ENCODE results near the gene ADD2. TPM values are rescaled to one million over a fixed set of nuclear protein-coding genes. Genes with fewer than 3 reads are reported as not detected.
A peak's percentile ranks its signal among the peaks of the same experiment; 100 is the strongest.

ADD2 gene
- total RNA-seq, 1 donor from 2014 or later = not detected

- peak; percentile 27 for TF ChIP-seq CTCF (IDR thresholded peaks at IDR 0.05; ENCODE audit: insufficient read depth, low read length, severe bottlenecking)
- no peaks in the 10 kb centered on the region for H3K36me3 ChIP-seq (ENCODE audit: control insufficient read depth, insufficient read depth, low read length)
- no peaks in the 10 kb centered on the region for H3K27me3 ChIP-seq (ENCODE audit: control insufficient read depth, insufficient read depth, low read length)
- FAIRE-seq (no peak), DNase-seq (ENCODE audit: low read depth) (peak; percentile 13)
- no peak overlapping the region for H3K4me3 ChIP-seq (ENCODE audit: low read depth, low read length)
These were observed 122.1 kb downstream of the ADD2 start for GRCh38 chr2:70645733-70646419.

GRCh38 chr2:70643715-70644114 is 124.3 kb downstream of the ADD2 start:
- TF ChIP-seq CTCF (IDR thresholded peaks at IDR 0.05; ENCODE audit: insufficient read depth, low read length, severe bottlenecking) = peak; percentile 62
- DNase-seq (ENCODE audit: low read depth) (peak; percentile 43), FAIRE-seq (no peak)
- H3K27me3 ChIP-seq (ENCODE audit: control insufficient read depth, insufficient read depth, low read length) = no peaks in the 10 kb centered on the region
- H3K4me3 ChIP-seq (ENCODE audit: low read depth, low read length) = no peak overlapping the region
- no peaks in the 10 kb centered on the region for H3K36me3 ChIP-seq (ENCODE audit: control insufficient read depth, insufficient read depth, low read length)

GRCh38 chr2:70641263-70641784 is 126.7 kb downstream of the ADD2 start:
- DNase-seq (ENCODE audit: low read depth) (peak; percentile 80), FAIRE-seq (no peak)
- no peaks in the 10 kb centered on the region for H3K27me3 ChIP-seq (ENCODE audit: control insufficient read depth, insufficient read depth, low read length)
- H3K4me3 ChIP-seq (ENCODE audit: low read depth, low read length) = no peak overlapping the region
- no peaks in the 10 kb centered on the region for H3K36me3 ChIP-seq (ENCODE audit: control insufficient read depth, insufficient read depth, low read length)
- TF ChIP-seq CTCF (IDR thresholded peaks at IDR 0.05; ENCODE audit: insufficient read depth, low read length, severe bottlenecking) = no peak

GRCh38 chr2:70639841-70640436 is 128.1 kb downstream of the ADD2 start:
- no peaks in the 10 kb centered on the region for H3K36me3 ChIP-seq (ENCODE audit: control insufficient read depth, insufficient read depth, low read length)
- no peaks in the 10 kb centered on the region for H3K27me3 ChIP-seq (ENCODE audit: control insufficient read depth, insufficient read depth, low read length)
- peak; percentile 60 for FAIRE-seq
- no peak for DNase-seq (ENCODE audit: low read depth)
- no peak for TF ChIP-seq CTCF (IDR thresholded peaks at IDR 0.05; ENCODE audit: insufficient read depth, low read length, severe bottlenecking)
- H3K4me3 ChIP-seq (ENCODE audit: low read depth, low read length) = no peak overlapping the region

GRCh38 chr2:70638561-70638960 is 129.4 kb downstream of the ADD2 start:
- no peak for DNase-seq (ENCODE audit: low read depth)
- FAIRE-seq = no peak
- H3K27me3 ChIP-seq (ENCODE audit: control insufficient read depth, insufficient read depth, low read length) = no peaks in the 10 kb centered on the region
- H3K4me3 ChIP-seq (ENCODE audit: low read depth, low read length) = no peak overlapping the region
- TF ChIP-seq CTCF (IDR thresholded peaks at IDR 0.05; ENCODE audit: insufficient read depth, low read length, severe bottlenecking) = no peak
- H3K36me3 ChIP-seq (ENCODE audit: control insufficient read depth, insufficient read depth, low read length) = no peaks in the 10 kb centered on the region
